Measurements from ENCODE around the gene KIF26B.

KIF26B gene

DNA sequence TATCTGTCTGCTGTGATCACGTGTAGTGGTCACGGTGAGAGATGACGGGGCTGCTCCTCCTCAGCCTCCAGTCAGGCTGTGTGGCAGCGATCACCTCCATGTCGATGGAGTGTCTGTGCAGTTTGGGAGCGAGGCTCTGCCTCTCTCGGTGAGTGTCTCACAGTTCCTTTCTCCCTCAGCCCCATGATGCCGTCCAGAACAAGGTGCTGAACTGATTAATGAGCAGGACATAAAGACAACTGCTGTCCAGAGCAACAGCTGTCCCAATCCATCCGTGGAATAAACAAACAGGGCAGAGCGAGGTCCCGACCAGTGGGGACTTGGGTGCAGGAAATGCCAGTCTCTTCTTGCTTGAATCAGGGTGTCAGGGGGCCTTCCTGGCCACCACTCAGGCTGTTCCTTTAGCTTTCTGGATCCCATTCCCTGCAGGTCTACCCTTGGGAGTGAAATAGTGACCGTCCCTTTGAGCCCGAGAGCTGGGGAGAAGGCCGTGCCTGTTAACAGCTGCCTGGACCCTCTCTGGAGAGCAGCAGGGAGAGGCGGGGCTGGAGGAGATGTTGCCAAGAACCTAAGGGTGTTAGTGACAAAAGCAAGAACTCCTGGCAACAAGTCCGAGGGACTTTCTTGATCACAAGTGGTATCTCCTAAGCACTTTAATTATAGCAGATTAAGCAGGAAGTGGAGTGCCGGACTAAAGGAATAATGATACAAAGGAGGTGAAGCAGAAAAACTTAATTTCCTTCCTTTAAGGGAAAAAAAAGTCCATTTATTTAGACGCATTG lies 443.9 kb downstream of the KIF26B start:
- TF ChIP-seq, protein P1, sequence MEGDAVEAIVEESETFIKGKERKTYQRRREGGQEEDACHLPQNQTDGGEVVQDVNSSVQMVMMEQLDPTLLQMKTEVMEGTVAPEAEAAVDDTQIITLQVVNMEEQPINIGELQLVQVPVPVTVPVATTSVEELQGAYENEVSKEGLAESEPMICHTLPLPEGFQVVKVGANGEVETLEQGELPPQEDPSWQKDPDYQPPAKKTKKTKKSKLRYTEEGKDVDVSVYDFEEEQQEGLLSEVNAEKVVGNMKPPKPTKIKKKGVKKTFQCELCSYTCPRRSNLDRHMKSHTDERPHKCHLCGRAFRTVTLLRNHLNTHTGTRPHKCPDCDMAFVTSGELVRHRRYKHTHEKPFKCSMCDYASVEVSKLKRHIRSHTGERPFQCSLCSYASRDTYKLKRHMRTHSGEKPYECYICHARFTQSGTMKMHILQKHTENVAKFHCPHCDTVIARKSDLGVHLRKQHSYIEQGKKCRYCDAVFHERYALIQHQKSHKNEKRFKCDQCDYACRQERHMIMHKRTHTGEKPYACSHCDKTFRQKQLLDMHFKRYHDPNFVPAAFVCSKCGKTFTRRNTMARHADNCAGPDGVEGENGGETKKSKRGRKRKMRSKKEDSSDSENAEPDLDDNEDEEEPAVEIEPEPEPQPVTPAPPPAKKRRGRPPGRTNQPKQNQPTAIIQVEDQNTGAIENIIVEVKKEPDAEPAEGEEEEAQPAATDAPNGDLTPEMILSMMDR (IDR thresholded peaks at IDR 0.05; ENCODE audit: borderline replicate concordance, control extremely low read depth, extremely low read depth, insufficient read depth, missing control alignments) = no peak
- no peak for DNase-seq (ENCODE audit: low spot score)
- in situ Hi-C loops (cut with MboI; ENCODE audit: low sequenced_read_pairs, unreplicated experiment) = no loop called here

DNA sequence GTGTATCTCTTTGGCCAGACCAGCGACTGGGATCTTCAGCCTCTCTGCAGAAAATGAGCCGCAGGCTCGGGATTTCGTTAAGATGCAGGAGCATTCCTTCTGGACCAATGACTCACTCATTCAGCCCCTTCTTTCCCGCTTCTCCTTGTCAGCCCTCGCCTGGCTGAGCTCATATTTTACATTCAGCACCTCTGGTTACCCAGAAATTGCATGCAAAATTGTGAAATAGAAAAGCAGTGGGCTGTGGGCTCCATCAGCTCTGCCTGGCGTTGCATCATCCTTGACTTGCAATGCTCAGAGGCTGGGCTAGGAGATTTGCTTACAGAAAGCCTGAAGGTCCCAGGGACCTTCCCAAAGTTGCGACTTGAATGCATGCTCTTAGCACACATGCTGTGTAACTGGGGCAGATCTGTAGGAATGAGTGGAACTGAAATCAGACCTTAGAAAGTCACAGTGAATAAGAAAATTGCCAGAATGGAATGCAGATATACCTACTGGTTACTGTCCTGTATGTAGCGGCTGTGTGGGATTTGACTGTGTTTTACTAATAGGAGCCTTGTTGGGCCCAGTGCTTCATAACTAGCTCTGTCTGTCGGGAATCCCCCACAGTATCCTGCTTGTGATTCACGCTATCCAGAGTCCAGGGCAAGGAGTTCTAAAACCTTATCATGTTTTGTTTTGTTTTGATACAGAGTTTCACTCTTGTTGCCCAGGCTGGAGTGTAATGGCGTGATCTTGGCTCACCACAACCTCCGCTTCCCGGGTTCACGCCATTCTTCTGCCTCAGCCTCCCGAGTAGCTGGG lies 444.8 kb downstream of the KIF26B start:
- no peak for DNase-seq (ENCODE audit: low spot score)
- in situ Hi-C loops (cut with MboI; ENCODE audit: low sequenced_read_pairs, unreplicated experiment) = no loop called here
- TF ChIP-seq, protein P1 (IDR thresholded peaks at IDR 0.05; ENCODE audit: borderline replicate concordance, control extremely low read depth, extremely low read depth, insufficient read depth, missing control alignments) = no peak

DNA sequence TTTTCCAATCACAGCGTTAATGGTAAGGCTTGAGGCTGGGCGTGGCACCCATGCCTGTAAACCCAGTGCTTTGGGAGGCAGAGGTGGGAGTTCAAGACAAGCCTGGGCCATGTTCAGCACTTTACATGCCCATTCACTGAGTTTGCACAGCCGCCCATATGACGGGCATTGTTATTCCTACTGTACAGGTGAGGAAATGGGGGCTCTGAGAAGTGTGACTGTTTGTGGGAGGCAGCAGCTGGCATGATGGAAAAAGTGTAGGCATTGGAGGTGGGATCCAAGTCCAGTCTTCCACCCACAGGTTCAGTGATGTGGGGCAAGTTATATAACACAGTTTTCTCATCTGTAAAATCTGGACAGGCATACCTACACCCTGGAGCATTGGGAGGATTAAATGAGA lies 445.9 kb downstream of the KIF26B start:
- TF ChIP-seq, protein P1 (IDR thresholded peaks at IDR 0.05; ENCODE audit: borderline replicate concordance, control extremely low read depth, extremely low read depth, insufficient read depth, missing control alignments) = no peak
- no peak for DNase-seq (ENCODE audit: low spot score)
- in situ Hi-C loops (cut with MboI; ENCODE audit: low sequenced_read_pairs, unreplicated experiment) = no loop called here

DNA sequence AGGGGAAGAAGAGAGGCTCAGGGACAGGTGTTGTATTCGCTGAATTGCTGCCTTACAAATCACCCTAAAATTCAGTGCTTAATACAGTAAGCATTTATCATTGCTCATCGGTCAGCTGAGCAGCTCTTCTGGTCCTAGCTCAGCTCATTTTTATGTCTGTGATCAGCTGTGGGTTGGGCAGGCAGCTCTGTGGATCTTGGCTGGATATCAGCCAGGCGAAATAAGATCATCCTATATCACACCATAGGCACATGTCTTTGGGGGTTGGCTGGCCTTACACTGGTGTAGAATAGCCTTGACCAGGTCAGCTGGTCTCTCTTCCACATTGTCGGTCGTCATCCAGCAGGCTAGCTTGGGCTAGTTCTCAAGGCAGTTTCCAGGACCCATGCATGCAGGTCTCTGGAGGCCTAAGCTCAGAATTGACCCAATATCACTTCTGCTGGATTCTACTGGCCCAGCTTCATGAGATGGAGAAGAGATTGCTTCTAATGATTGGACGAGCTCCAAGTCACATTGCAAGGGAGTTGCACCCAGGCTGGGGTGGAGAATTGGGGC lies 448.6 kb downstream of the KIF26B start:
- in situ Hi-C loops (cut with MboI; ENCODE audit: low sequenced_read_pairs, unreplicated experiment) = no loop called here
- TF ChIP-seq, protein P1 (IDR thresholded peaks at IDR 0.05; ENCODE audit: borderline replicate concordance, control extremely low read depth, extremely low read depth, insufficient read depth, missing control alignments) = no peak
- DNase-seq (ENCODE audit: low spot score) = no peak

DNA sequence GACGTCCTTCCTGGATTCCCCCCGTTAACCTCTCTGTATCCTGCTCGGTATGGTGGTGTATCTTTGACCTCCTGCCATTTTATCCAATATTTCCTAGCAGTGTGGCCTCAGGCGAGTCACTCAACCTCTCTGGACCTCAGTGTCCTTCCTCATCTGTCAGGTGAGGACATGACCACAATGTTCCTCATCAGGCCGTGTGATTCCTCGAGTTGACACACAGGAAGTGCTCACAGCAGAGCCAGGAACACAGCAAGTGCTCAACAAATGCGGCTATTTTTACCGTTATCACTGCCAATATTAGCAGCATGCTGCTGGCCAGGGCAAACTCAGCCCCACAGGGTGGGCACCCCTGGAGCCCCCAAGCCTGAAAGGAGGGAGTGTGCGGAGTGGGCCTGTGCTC lies 450.2 kb downstream of the KIF26B start:
- in situ Hi-C loops (cut with MboI; ENCODE audit: low sequenced_read_pairs, unreplicated experiment) = no loop called here
- TF ChIP-seq, protein P1 (IDR thresholded peaks at IDR 0.05; ENCODE audit: borderline replicate concordance, control extremely low read depth, extremely low read depth, insufficient read depth, missing control alignments) = no peak
- DNase-seq (ENCODE audit: low spot score) = no peak

DNA sequence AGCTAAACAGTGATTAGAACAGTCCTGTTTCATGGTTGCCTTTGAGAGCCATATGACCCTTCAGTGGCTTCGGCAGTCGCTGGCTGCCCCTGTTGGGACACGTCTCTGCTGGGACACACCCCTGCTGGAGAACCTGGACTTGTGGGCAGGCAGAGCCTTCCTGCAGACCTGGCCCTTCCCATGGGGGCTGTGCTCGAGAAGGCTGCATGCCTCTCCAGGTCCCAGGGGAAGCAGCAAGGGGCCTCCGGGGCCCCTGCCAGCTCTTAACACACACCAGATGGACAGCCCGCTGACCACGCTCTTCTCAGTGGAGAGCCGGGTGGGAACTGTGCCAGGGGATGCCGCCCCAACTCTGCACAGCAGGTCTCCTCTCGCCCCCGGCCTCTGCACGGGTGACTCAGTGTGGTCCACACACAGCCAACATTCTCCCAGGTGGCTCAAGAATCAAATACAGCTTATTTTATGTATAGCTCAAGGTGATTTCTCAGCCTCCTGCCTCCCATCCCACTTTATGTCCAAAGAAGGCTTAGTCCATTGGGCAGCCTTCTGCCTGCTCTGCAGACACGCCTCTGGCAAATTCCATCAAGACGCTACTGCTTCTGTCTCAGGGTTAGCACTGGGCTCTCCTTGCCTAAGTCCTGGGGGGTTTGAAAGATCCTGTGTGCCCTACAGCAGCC lies 450.8 kb downstream of the KIF26B start:
- DNase-seq (ENCODE audit: low spot score) = no peak
- in situ Hi-C loops (cut with MboI; ENCODE audit: low sequenced_read_pairs, unreplicated experiment) = no loop called here

More for the DNA sequence above, 450.8 kb downstream of the KIF26B start:
- TF ChIP-seq, protein P1 (IDR thresholded peaks at IDR 0.05; ENCODE audit: borderline replicate concordance, control extremely low read depth, extremely low read depth, insufficient read depth, missing control alignments) = no peak

Measured in GM13976 (cell line).